Pancreas (tissue), 10 donors: ENCODE measurements around the gene REV3L. TPM values are rescaled to one million over a fixed set of nuclear protein-coding genes. Genes with fewer than 3 reads are reported as not detected.
A peak's percentile ranks its signal among the peaks of the same experiment; 100 is the strongest.

Experiments
- ATAC-seq, 4 donors: fragments of 200-7000 bp; cut with Tn5 transposase; one replicate each; pipeline versions ENCODE4 v1.8.0 to v1.9.1; 2020; ENCODE audit warnings: mild to moderate bottlenecking in 4 of 4, moderate library complexity in 4 of 4
- DNase-seq, 6 donors: peaks; one replicate each; pipeline ENCODE4 v3.0.0-alpha.2; 2020
- FAIRE-seq: peaks from 2 replicates; lab custom pipeline; 2012; peaks lifted over from hg19 to GRCh38; lab: Jason Lieb, UNC
- H3K27ac ChIP-seq, 4 donors: fragments of 200-600 bp; sonication (generic); 1 replicate in 3 of 4; 2 replicates in 1 of 4; pipeline versions ENCODE4 v1.5.0 to v1.8.0; 2020
- H3K27me3 ChIP-seq, 4 donors: fragments of 200-600 bp; one replicate each; pipeline ENCODE4 v1.8.0; 2021
- H3K36me3 ChIP-seq, 3 donors: fragments of 200-600 bp; sonication (generic) in 1 of 3; one replicate each; pipeline versions ENCODE4 v1.5.0 to v1.8.0; 2020 to 2021
- H3K4me1 ChIP-seq, 3 donors: fragments of 200-600 bp; one replicate each; pipeline ENCODE4 v1.8.0; 2021
- H3K4me3 ChIP-seq, 4 donors: fragments of 200-600 bp; sonication (generic) in 2 of 4; one replicate each; pipeline versions ENCODE4 v1.5.0 to v1.8.0; 2020 to 2021
- H3K9me3 ChIP-seq, 4 donors: fragments of 200-600 bp; one replicate each; pipeline ENCODE4 v1.8.0; 2021
- WGBS, 2 donors: extraction: QIAGEN DNeasy Blood & Tissue Kit; methylation state at CpG; one replicate each; pipeline ENCODE4 v1.1.7; 2013; 5-methylcytosine and 5-hydroxymethylcytosine counted together
- intact Hi-C, 3 donors: fragments of 100-400 bp; cut with DNase I; formaldehyde crosslinking; loops; one replicate each; pipeline versions ENCODE4 v1.11.1 to v1.14.2; 2022
- polyA plus RNA-seq, 2 donors: library from polyadenylated mRNA; stranded (reverse); fragments of 200-250 nt; gene quantifications; one replicate each; pipeline ENCODE4 v1.2.3, GENCODE V29; 2013
- total RNA-seq, 6 donors: library from RNA; stranded (reverse); fragmentation: NEBNext Ultra II Directional in 4 of 6; extraction: Animal tissue kit (Norgen Biotek cat#: 25700) in 4 of 6; gene quantifications; one replicate each; pipeline versions ENCODE4 v1.2.1 to v1.2.4, GENCODE V29; 2021 to 2023
- TF ChIP-seq, protein P1 (sequence below), 4 donors: fragments of 200-600 bp; sonication (generic) in 3 of 4; IDR thresholded peaks; one replicate each; pipeline versions ENCODE4 v1.5.0 to v1.8.0; 2021; ENCODE audit warnings: antibody characterized with exemption in 4 of 4
- donor health status: healthy with polysubstance abuse.
- donor health status: DM: no; HTN: no; CAD: no; lungs with moderate emphysema.
- donor health status: DM: no; HTN: no; CAD: no.
- donor health status: control.
- donor health status: control.
- donor health status: Bipolar disorder and iron deficiency.
- donor health status: DM: yes; HTN: yes; CAD: no.
- donor health status: DM: no; HTN: no; CAD: no.
- donor health status: DM: no; HTN: no; CAD: no.
- donor health status: DM: yes; HTN: yes; CAD: no.

Gene REV3L
- total and polyA plus RNA-seq, 8 donors: 6.9 to 22.0 (median 15.2) TPM

DNA sequence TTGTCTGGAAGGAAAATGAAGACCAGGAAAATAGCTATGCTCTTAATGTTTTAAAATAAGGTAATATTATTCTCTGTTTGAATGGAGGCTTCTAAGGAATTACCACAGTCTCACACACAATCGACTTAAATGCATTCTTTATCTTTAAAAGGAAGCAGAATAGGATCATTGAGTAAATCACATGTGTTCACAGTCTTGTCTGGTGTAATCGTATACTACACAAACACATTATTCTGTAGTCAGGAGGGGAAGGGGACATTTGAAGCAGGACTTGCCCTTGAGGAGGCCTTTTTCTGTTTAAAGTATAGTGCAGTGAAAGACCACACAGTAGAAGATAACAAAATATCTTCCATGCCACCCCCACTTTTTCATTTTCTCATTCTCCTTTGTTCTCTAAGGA is 20.6 kb upstream of the REV3L start:
- no peaks in the 10 kb centered on the region for H3K27me3 ChIP-seq
- intact Hi-C loops: no loop called here
- DNase-seq (no peak), FAIRE-seq (no peak), ATAC-seq (peak in 2 of 4 donors; percentile 22 to 31)
- TF ChIP-seq, protein P1, sequence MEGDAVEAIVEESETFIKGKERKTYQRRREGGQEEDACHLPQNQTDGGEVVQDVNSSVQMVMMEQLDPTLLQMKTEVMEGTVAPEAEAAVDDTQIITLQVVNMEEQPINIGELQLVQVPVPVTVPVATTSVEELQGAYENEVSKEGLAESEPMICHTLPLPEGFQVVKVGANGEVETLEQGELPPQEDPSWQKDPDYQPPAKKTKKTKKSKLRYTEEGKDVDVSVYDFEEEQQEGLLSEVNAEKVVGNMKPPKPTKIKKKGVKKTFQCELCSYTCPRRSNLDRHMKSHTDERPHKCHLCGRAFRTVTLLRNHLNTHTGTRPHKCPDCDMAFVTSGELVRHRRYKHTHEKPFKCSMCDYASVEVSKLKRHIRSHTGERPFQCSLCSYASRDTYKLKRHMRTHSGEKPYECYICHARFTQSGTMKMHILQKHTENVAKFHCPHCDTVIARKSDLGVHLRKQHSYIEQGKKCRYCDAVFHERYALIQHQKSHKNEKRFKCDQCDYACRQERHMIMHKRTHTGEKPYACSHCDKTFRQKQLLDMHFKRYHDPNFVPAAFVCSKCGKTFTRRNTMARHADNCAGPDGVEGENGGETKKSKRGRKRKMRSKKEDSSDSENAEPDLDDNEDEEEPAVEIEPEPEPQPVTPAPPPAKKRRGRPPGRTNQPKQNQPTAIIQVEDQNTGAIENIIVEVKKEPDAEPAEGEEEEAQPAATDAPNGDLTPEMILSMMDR (IDR thresholded peaks at IDR 0.05): no peak
- no peak overlapping the region for H3K27ac ChIP-seq
- no peak overlapping the region for H3K4me3 ChIP-seq
- no peaks in the 10 kb centered on the region for H3K36me3 ChIP-seq
- 9 to 10% methylated on average over 2 of the region's 2 CpGs for WGBS, 2 donors
- no peaks in the 10 kb centered on the region for H3K9me3 ChIP-seq
- H3K4me1 ChIP-seq: peaks cover 0 to 9% (median 8%) of the 10 kb centered on the region in 3 donors

DNA sequence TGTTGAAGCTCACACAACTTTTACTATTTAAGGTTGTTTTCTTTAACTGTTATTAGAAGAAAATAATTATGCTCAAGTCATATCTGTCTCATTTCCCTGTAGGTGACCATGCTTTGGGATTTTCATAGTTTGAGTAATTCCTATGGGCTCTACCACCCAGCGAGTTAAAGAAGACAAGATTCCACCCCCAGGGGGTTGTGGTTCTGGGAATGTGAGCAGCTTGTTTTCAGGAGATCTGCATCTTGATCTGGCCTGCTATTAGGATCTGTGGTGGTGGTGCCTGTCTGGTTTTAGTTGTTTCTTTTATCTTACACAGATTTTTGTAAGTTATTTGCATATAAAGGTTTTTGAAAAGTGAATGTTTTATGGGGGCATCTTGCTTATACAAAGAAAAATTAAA is 20.2 kb upstream of the REV3L start:
- DNase-seq (no peak), ATAC-seq (peak in 1 of 4 donors; percentile 20), FAIRE-seq (no peak)
- H3K27ac ChIP-seq: no peak overlapping the region
- TF ChIP-seq, protein P1 (IDR thresholded peaks at IDR 0.05): no peak
- no peak overlapping the region for H3K4me3 ChIP-seq
- WGBS, 2 donors: 48 to 50% methylated on average over 1 of the region's 1 CpG
- H3K9me3 ChIP-seq: no peaks in the 10 kb centered on the region
- intact Hi-C loops: no loop called here
- H3K27me3 ChIP-seq: no peaks in the 10 kb centered on the region
- H3K4me1 ChIP-seq: peaks cover 0 to 9% (median 8%) of the 10 kb centered on the region in 3 donors
- no peaks in the 10 kb centered on the region for H3K36me3 ChIP-seq

DNA sequence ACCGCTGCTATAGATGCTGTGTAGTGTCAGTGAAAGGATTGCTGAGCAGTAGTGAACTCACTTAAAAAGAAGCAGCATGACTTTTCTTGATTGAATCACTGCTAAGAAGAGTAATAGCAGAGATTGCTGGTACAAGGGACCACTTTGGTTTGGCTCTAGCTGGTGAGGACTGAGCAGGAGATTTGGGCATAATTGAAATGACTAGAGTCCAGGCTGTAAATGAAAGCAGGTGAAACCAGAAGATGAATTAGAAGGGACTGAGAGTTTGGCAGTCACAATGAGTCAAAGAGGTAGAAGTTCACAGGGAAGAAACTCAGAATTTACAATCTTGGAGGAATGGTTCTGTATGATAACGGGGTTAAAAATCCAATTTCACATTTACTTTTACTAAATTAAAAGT is 19.1 kb upstream of the REV3L start:
- no peak overlapping the region for H3K4me3 ChIP-seq
- ATAC-seq (no peak), DNase-seq (no peak), FAIRE-seq (no peak)
- no peaks in the 10 kb centered on the region for H3K9me3 ChIP-seq
- WGBS, 2 donors: 97 to 98% methylated on average over 2 of the region's 2 CpGs
- H3K27me3 ChIP-seq: no peaks in the 10 kb centered on the region
- intact Hi-C loops: no loop called here
- peaks cover 0 to 9% (median 8%) of the 10 kb centered on the region in 3 donors for H3K4me1 ChIP-seq
- TF ChIP-seq, protein P1 (IDR thresholded peaks at IDR 0.05): no peak
- no peak overlapping the region for H3K27ac ChIP-seq
- H3K36me3 ChIP-seq: no peaks in the 10 kb centered on the region

DNA sequence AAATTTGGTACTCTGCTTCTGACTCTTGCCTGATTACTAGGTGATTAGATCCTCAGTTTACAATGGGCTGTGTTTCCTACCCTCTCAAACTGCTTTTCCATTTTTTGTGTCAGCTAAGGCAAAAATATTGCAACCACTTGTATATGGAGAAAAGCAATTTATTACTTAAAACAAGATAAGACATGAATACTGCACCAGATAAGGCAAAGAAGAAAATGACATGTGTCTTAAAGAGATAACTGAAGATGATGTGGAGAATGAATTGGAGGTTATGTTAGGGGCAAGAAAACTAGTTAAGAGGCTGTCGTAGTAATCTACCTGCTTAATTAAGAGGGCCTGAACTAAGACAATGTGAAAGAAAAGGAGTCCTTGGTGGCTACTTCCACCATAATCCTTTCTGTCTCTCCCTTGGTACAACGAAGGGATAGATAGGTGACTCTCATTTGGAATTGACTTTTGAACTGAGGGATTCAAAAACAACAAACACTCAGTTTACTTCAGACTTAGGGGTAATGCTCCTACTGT is 16.3 kb upstream of the REV3L start:
- 68 to 92% methylated on average over 2 of the region's 2 CpGs for WGBS, 2 donors
- intact Hi-C loops: no loop called here
- DNase-seq: no peak
- Histone ChIP-seq H3K4me1 (peaks cover 0 to 9% (median 8%) of the 10 kb centered on the region in 3 donors), H3K36me3 (no peaks in the 10 kb centered on the region), H3K9me3 (no peaks in the 10 kb centered on the region), H3K27ac (no peak overlapping the region), H3K4me3 (no peak overlapping the region), H3K27me3 (no peaks in the 10 kb centered on the region)
- no peak for FAIRE-seq
- TF ChIP-seq, protein P1 (IDR thresholded peaks at IDR 0.05): no peak
- ATAC-seq: no peak

DNA sequence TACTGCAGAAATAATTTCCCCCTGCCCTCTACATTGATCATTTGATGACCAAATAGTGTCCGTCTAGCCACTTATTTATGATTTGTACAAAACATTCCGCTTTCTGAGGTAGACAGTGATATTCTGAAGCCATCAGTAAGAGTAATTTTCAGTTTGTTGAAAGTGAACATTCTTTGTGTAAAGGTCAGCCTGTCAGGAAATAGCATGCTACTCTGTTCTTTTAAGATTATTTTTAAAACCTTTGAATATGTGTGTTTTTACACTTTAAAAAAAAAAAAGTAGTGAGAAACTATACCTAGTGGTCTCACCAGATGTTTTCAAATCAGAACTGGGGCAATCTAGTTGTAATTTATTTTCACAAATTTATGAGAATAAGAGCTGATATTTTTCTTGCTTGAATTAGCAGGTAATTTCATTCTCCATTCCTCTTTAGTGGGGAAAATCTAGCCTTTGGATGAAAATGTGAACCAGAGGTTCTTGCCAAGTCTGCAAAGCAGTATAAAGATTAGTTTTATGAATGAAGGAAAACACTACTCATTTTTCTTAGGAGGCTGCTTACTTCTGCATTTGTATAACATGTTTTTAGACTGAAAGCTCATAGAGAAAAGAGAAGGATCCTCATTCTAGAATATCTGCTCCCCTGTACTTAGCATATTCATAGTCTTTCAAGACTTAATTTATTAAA is 12.1 kb upstream of the REV3L start:
- intact Hi-C loops: no loop called here
- H3K27me3 ChIP-seq: no peaks in the 10 kb centered on the region
- TF ChIP-seq, protein P1 (IDR thresholded peaks at IDR 0.05): no peak
- H3K4me1 ChIP-seq: peaks cover 0 to 4% (median 0%) of the 10 kb centered on the region in 3 donors
- H3K9me3 ChIP-seq: no peaks in the 10 kb centered on the region
- H3K36me3 ChIP-seq: no peaks in the 10 kb centered on the region
- no peak overlapping the region for H3K4me3 ChIP-seq
- DNase-seq (no peak), ATAC-seq (no peak), FAIRE-seq (no peak)
- no peak overlapping the region for H3K27ac ChIP-seq
- 97 to 100% methylated on average over 2 of the region's 2 CpGs for WGBS, 2 donors
